Activated naive CD4-positive, alpha-beta T cell treated with anti-CD3 and anti-CD28 coated beads for 36 hours (primary cell): Measurements from ENCODE around the gene FTCD. TPM values are rescaled to one million over a fixed set of nuclear protein-coding genes. Genes with fewer than 3 reads are reported as not detected.

Experiments used
- CTCF ChIA-PET: fragments of 350-600 bp; sonication (Branson Sonifier 250); formaldehyde crosslinking; loops from one replicate; lab custom pipeline; 2021; ENCODE audit warnings: antibody characterized with exemption; lab: Charles Lee
- DNase-seq: peaks from one replicate; pipeline ENCODE4 v3.0.0-alpha.2; 2020
- H3K27ac Mint-ChIP-seq: one replicate; pipeline ENCODE4 v1.8.0; 2021; ENCODE audit warnings: mild to moderate bottlenecking, mixed read lengths
- H3K27me3 Mint-ChIP-seq: one replicate; pipeline ENCODE4 v1.8.0; 2021; ENCODE audit warnings: low read depth, mixed read lengths
- H3K36me3 Mint-ChIP-seq: one replicate; pipeline ENCODE4 v1.8.0; 2021; ENCODE audit warnings: low read depth, mixed read lengths
- H3K4me1 Mint-ChIP-seq: one replicate; pipeline ENCODE4 v1.8.0; 2021; ENCODE audit warnings: low read depth, mixed read lengths
- H3K4me3 Mint-ChIP-seq: one replicate; pipeline ENCODE4 v1.8.0; 2021; ENCODE audit warnings: mild to moderate bottlenecking, moderate library complexity, mixed read lengths
- H3K9me3 Mint-ChIP-seq: one replicate; pipeline ENCODE4 v1.8.0; 2021; ENCODE audit warnings: mixed read lengths
- intact Hi-C: fragments of 100-400 bp; cut with micrococcal nuclease; formaldehyde crosslinking; loops from one replicate; pipeline ENCODE4 v1.15.1; 2023
- total RNA-seq, 2 experiments: library from RNA; stranded (reverse); gene quantifications; one replicate each; pipeline ENCODE4 v1.2.3, GENCODE V29; 2021

The FTCD gene
- total RNA-seq, 2 experiments from 2014 or later, result not detected

DNA sequence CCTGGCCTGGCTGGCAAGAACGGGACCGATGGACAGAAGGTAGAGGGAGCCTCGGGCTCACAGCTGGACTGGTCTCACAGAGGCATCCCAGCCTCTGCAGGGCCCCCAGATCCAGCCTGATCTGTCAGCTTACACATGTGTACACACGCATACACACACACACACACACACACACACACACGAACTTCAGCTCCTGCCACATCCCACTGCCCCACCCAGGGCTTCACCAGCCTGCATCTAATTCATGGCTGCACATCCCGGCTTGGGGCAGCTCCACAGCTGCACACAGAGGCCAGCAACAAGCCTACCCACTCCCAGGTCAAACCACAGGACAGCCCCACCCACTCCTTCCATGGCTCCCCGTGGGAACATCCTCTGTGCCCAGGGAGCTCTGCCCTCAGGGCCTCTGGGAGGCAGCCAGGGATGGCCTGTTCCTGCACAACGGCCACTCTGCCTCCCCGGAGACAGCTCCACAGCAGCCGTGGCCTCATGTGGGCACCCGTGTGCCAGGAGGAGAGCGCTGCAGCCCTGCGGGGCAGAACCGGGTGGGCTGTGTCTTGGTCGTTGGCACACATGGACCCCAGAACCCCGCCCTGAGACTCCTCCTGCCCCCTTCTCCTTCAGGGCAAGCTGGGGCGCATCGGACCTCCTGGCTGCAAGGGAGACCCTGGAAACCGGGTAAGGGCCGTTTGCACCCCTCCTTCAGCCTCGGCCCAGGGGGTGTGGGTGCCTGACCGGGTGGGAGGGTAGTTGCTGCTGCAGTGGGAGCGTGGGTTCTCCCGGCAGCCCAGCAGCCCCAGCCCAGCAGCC lies 38.4 kb downstream of the FTCD start:
- Mint-ChIP-seq H3K36me3 (peaks cover 1% of the 10 kb centered on the region), H3K4me3 (no peak overlapping the region), H3K27ac (no peak overlapping the region), H3K9me3 (peaks cover 4% of the 10 kb centered on the region), H3K27me3 (no peaks in the 10 kb centered on the region), H3K4me1 (no peaks in the 10 kb centered on the region)
- CTCF ChIA-PET, result interaction anchor here (1.1 kb wide), 1 partner anchor 26 kb away, joined by 3 read pairs; no protein-coding TSS in a partner anchor
- intact Hi-C loops, result no loop called here
- no peak for DNase-seq

DNA sequence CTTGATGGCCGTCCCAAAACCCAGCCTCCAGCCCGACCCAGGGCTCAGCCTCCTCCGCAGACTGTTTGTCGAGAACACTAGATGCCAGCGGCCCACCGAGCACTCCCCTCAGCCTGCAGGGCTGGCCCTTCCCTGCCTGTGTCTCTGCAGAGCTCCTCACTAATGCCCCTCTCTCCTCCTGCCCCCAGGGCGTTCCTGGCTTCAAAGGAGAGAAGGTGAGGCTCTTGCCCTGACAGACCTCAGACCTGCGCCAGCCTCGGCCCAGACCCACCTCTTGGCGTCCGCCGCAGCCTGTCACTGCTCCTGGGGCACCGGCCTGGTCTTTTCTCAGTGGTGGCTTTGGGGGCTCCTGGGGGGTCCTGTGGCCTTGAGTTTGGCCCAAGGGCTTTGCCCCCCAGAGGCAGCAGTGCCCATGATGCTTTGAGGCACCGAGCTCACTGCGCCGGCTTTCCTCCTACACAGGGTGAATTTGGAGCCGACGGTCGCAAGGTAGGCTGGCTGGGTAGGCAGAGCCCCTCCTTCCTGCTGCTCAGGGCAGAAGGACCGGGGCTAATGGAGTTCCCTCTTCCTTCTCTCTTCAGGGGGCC lies 39.1 kb downstream of the FTCD start:
- Mint-ChIP-seq H3K4me3 (no peak overlapping the region), H3K27me3 (no peaks in the 10 kb centered on the region), H3K27ac (no peak overlapping the region), H3K4me1 (no peaks in the 10 kb centered on the region), H3K9me3 (peaks cover 4% of the 10 kb centered on the region), H3K36me3 (peaks cover 1% of the 10 kb centered on the region)
- CTCF ChIA-PET, result interaction anchor here (1.1 kb wide), 1 partner anchor 146 kb away, joined by 3 read pairs; no protein-coding TSS in a partner anchor
- DNase-seq, result no peak
- intact Hi-C loops, result no loop called here

DNA sequence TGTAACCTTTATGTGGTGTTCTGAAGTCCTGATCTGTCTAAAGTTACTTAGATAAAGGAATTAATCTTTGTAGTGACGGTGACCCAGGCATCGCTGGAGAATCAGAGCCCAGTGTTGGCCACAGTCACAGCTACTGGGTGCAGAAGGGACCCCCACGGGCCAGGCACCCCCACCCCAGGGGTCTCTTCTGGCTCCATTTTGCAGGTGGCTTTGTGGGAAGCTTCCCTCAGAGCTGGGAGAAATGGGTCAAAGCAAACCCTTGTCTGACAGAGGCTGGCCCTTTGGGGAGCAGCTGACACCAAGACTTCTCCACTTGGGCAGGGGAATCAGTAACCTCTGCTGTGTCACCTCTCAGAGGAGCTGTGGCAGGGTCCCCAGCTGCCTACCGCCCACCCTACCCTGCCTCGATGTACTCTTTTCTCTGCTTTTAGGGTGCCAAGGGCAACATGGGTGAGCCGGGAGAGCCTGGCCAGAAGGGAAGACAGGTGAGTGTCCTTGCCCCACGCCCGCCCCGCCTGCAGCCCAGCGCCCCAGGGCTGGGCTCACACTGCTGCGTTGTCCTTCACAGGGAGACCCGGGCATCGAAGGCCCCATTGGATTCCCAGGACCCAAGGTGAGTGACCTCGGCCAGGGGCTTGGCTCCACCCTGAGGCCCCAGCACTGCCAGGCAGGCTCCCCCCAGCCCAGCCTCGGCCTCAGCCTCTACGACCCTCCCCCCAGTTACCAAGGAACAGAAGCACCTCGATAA lies 39.8 kb downstream of the FTCD start:
- intact Hi-C loops, result no loop called here
- no peak for DNase-seq
- CTCF ChIA-PET, result interaction anchor here (1.1 kb wide), 1 partner anchor 145 kb away, joined by 3 read pairs; no protein-coding TSS in a partner anchor
- H3K9me3 Mint-ChIP-seq, result peaks cover 4% of the 10 kb centered on the region
- no peak overlapping the region for H3K4me3 Mint-ChIP-seq
- H3K27me3 Mint-ChIP-seq, result no peaks in the 10 kb centered on the region
- peaks cover 1% of the 10 kb centered on the region for H3K36me3 Mint-ChIP-seq
- no peak overlapping the region for H3K27ac Mint-ChIP-seq
- H3K4me1 Mint-ChIP-seq, result no peaks in the 10 kb centered on the region

DNA sequence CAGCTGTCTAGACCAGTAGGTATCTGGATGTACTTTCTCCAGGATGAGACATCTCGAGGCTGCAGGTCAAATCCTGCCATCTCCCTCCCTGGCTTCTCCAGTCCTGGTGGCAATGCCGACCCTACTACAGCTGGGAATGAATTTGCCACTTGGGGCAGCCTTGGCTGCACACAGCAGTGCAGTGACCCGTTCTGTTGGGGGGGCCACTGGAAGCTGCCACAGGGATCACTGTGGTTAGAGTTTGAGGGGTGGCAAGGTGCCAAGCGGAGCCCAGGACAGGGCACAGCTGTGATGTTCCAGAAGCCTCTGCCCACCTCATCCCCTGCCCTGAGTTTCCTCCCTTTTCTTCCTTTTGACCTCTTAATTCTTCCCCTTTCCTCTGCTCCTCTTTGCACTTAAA lies 40.4 kb downstream of the FTCD start:
- CTCF ChIA-PET, result interaction anchor here (1.1 kb wide), 1 partner anchor 144 kb away, joined by 3 read pairs; no protein-coding TSS in a partner anchor
- Mint-ChIP-seq H3K4me3 (no peak overlapping the region), H3K9me3 (peaks cover 4% of the 10 kb centered on the region), H3K36me3 (peaks cover 1% of the 10 kb centered on the region), H3K27me3 (no peaks in the 10 kb centered on the region), H3K27ac (no peak overlapping the region), H3K4me1 (no peaks in the 10 kb centered on the region)
- intact Hi-C loops, result no loop called here
- DNase-seq, result peak; percentile 3

DNA sequence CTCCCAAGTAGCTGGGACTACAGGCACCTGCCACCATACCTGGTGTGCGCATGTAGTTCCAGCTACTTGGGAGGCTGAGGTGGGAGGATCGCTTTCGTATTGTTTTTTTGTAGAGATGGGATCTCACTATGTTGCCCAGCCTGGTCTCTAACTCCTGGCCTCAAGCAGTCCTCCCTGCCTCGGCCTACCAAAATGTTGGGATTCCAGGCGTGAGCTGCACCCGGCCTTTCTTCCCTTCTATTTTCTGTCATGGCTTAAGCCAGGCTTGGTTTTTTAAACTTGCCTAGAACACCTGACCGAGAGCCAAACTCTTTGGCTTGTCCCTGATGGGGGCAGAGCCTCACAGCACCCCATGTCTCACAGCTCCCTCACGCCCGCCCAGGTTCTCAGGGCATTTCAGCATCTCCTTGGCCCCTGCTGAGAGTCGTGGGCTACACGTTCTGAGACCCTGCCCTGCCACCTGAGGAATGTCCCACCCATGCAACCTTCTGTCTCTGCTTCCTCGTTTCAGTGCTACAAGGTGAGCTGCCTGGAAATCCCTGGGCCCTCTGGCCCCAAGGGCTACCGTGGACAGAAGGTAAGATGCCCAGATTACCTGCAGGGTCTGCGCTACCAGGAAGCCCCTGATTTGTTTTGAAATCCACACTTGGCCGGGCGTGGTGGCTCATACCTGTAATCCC lies 41.7 kb downstream of the FTCD start:
- H3K27ac Mint-ChIP-seq, result no peak overlapping the region
- H3K9me3 Mint-ChIP-seq, result peaks cover 5% of the 10 kb centered on the region
- DNase-seq, result peak; percentile 1
- H3K4me1 Mint-ChIP-seq, result no peaks in the 10 kb centered on the region
- CTCF ChIA-PET, result no interaction called here
- peaks cover 1% of the 10 kb centered on the region for H3K36me3 Mint-ChIP-seq
- no peak overlapping the region for H3K4me3 Mint-ChIP-seq
- intact Hi-C loops, result no loop called here
- no peaks in the 10 kb centered on the region for H3K27me3 Mint-ChIP-seq

DNA sequence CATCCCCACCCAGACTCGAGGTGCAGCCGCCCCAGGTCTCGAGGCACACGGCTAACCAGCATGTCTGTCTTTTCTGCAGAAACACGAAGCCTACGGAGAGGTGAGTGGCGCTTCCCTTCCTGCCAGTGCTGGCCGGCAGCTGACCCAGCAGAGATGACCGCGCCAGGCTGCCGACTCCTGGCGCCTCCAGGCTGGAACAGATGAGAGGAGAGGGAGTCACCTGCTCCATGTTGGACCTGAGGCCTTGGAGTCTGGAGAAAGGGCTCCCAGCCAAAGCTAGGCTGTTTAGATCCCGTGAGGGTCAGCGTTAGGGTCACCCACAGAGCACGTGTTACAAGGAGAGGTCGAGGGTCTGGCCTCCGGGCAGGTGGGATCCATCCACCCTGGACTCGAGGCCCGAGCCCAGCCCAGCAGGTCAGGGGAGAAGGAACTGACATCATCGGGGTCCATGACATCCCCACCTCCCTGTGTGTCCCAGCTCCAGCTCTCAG lies 42.6 kb downstream of the FTCD start:
- peak; percentile 1 for DNase-seq
- intact Hi-C loops, result no loop called here
- Mint-ChIP-seq H3K27ac (no peak overlapping the region), H3K4me3 (no peak overlapping the region), H3K36me3 (peaks cover 1% of the 10 kb centered on the region), H3K27me3 (no peaks in the 10 kb centered on the region), H3K9me3 (peaks cover 12% of the 10 kb centered on the region), H3K4me1 (no peaks in the 10 kb centered on the region)
- CTCF ChIA-PET, result no interaction called here

DNA sequence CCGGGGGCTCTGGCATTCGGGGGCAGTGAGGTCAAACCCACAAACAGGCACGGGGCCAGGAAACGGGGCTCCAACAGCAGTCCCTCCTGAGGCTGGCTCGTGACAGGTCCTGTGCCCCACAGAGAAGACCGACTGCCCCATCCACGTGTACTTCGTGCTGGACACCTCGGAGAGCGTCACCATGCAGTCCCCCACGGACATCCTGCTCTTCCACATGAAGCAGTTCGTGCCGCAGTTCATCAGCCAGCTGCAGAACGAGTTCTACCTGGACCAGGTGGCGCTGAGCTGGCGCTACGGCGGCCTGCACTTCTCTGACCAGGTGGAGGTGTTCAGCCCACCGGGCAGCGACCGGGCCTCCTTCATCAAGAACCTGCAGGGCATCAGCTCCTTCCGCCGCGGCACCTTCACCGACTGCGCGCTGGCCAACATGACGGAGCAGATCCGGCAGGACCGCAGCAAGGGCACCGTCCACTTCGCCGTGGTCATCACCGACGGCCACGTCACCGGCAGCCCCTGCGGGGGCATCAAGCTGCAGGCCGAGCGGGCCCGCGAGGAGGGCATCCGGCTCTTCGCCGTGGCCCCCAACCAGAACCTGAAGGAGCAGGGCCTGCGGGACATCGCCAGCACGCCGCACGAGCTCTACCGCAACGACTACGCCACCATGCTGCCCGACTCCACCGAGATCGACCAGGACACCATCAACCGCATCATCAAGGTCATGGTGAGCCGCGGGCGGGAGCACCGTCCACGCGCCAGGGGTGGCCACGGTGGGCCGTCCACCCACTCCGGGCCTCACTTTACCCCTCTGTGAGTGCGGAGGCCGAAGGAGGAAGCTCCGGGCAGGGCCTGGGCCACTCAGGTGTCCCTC lies 43.3 kb downstream of the FTCD start:
- Mint-ChIP-seq H3K27ac (no peak overlapping the region), H3K36me3 (peaks cover 4% of the 10 kb centered on the region), H3K27me3 (no peaks in the 10 kb centered on the region), H3K4me3 (no peak overlapping the region), H3K4me1 (no peaks in the 10 kb centered on the region), H3K9me3 (peaks cover 18% of the 10 kb centered on the region)
- CTCF ChIA-PET, result no interaction called here
- peak; percentile 1 for DNase-seq
- intact Hi-C loops, result no loop called here

DNA sequence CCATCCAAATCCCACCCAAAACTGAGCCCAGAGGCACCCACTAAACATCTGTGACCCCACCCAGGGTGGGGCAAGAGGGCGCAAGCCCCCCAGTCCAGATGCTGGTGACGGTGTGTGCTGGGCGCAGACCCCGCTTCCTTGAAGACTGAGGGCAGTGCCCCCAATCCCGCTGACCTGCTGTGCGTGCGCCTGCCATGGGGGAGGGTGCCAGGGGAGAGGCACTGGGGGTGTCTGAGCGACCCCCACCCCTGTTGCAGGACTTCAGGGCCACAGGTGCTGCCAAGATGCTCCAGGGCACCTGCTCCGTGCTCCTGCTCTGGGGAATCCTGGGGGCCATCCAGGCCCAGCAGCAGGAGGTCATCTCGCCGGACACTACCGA lies 44.2 kb downstream of the FTCD start:
- H3K9me3 Mint-ChIP-seq, result peaks cover 18% of the 10 kb centered on the region
- no peaks in the 10 kb centered on the region for H3K27me3 Mint-ChIP-seq
- no peaks in the 10 kb centered on the region for H3K4me1 Mint-ChIP-seq
- no peak for DNase-seq
- CTCF ChIA-PET, result no interaction called here
- H3K36me3 Mint-ChIP-seq, result peaks cover 4% of the 10 kb centered on the region
- no peak overlapping the region for H3K27ac Mint-ChIP-seq
- intact Hi-C loops, result no loop called here
- no peak overlapping the region for H3K4me3 Mint-ChIP-seq

DNA sequence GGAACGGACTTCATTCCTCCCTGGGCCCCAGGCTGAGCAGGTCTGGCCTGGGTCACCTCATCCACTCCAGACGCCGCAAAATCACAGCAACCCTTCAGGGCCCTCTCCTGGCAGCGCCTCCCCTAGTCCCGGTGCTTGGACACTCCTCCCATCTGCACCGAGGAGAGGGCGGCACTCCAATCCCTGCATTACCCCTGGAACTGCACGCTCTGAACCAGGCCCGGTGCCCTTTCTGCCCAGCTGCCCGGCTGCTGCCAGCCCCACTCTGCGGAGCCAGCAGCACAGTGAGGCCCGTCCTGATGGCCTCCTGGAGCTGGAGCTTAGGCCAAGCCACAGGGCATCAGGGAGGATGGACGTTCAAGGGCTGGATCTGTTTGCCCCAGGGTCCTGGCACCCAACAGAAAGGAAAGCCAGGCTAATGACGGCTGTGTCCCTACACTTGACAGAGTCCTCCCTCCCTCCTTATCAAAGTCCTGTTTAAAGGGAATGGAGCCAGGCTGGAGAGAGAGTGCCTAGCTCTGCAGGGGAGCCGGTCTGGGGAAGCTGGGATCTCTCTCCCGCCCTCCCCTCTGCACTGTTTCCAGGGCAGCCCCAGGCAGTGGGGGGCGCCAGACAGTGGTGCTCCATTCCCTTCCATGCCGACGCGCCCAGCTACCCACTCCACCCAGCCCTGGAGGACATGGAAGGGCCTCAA lies 44.7 kb downstream of the FTCD start:
- Mint-ChIP-seq H3K36me3 (peaks cover 4% of the 10 kb centered on the region), H3K27me3 (no peaks in the 10 kb centered on the region), H3K27ac (no peak overlapping the region), H3K4me1 (no peaks in the 10 kb centered on the region), H3K4me3 (no peak overlapping the region), H3K9me3 (peaks cover 18% of the 10 kb centered on the region)
- CTCF ChIA-PET, result no interaction called here
- peak; percentile 2 for DNase-seq
- intact Hi-C loops, result no loop called here

DNA sequence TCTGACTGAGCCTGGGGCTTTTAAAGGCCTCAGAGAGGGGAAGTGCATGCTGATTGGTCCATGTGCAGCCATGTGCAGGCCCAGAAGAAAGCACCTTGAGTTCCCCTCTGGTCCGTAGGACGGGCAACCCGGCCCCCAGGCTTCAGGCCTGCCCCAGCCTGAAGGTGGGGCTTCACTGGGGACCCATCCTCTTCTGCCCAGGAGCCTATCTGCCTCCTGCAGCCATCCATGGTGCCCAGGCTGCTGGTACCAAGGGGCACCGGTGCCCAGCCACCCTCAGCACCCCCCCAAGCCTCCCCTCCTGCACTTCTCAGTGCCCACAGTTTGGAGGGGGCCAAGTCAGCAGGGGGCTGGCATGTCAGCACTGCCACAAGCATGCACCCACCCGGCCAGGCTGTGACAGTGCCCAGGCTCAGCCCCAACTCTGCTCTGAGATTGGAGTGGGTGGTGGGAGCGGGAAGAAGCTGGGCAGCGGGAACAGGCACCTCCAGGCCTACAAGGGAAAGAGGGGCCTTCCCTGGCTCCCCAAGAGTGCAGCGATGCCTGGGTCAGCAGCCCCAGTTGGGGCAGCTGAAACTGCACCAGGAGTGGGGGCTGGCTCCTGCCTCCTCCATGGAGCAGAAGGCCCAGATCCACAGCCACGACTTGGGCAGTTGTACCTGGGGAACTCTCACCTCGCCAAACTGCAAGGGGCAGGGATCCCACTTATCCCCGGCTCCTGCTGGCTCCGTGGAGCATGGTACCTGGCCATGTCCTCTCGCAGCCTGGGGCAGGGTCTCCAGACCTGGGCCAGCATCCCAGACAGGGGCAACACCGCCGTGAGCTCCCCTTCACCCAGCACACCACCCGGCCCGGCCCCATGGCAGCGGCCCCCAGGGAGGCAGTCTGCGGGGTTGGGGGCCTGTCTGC lies 45.8 kb downstream of the FTCD start:
- CTCF ChIA-PET, result no interaction called here
- peaks cover 4% of the 10 kb centered on the region for H3K36me3 Mint-ChIP-seq
- no peak overlapping the region for H3K4me3 Mint-ChIP-seq
- no peaks in the 10 kb centered on the region for H3K27me3 Mint-ChIP-seq
- peak; percentile 1 for DNase-seq
- peaks cover 14% of the 10 kb centered on the region for H3K9me3 Mint-ChIP-seq
- no peak overlapping the region for H3K27ac Mint-ChIP-seq
- no peaks in the 10 kb centered on the region for H3K4me1 Mint-ChIP-seq
- intact Hi-C loops, result no loop called here
